Small intestine (tissue), 7 donors: ENCODE data around the gene NINJ2. TPM values are rescaled to one million over a fixed set of nuclear protein-coding genes. Genes with fewer than 3 reads are reported as not detected.
A peak's percentile ranks its signal among the peaks of the same experiment; 100 is the strongest.
"Not testable (repeated sequence)": the region's sequence is repeated elsewhere in the genome, so short reads cannot be mapped to it uniquely, and the experiment has no call there.

Experiments used
- DNase-seq, 2 donors: peaks; one replicate each; pipeline versions ENCODE4 v3.0.0 to v3.0.0-alpha.2; 2013
- FAIRE-seq: peaks from 2 replicates; lab custom pipeline; 2012; peaks lifted over from hg19 to GRCh38; lab: Jason Lieb, UNC
- H3K27ac ChIP-seq, 3 donors: one replicate each; pipeline ENCODE4 v1.5.1; 2013; ENCODE audit warnings: low read length in 2 of 3, mild to moderate bottlenecking in 2 of 3, control low read depth in 1 of 3, inconsistent platforms in 1 of 3, low read depth in 1 of 3, moderate library complexity in 1 of 3
- H3K27me3 ChIP-seq, 3 donors: one replicate each; pipeline ENCODE4 v1.6.1; 2013; ENCODE audit warnings: low read length in 3 of 3, inconsistent platforms in 1 of 3; ENCODE audit not compliant: control insufficient read depth in 3 of 3, insufficient read depth in 3 of 3
- H3K36me3 ChIP-seq, 3 donors: one replicate each; pipeline ENCODE4 v1.6.1; 2013; ENCODE audit warnings: low read length in 3 of 3, inconsistent platforms in 1 of 3, low read depth in 1 of 3, mild to moderate bottlenecking in 1 of 3, moderate library complexity in 1 of 3; ENCODE audit not compliant: control insufficient read depth in 3 of 3, insufficient read depth in 2 of 3
- H3K4me1 ChIP-seq, 3 donors: one replicate each; pipeline ENCODE4 v1.6.1; 2013; ENCODE audit warnings: low read length in 2 of 3, inconsistent platforms in 1 of 3, low read depth in 1 of 3, mild to moderate bottlenecking in 1 of 3, moderate library complexity in 1 of 3; ENCODE audit not compliant: control insufficient read depth in 3 of 3, insufficient read depth in 2 of 3
- H3K4me3 ChIP-seq, 3 donors: one replicate each; pipeline ENCODE4 v1.5.1; 2013; ENCODE audit warnings: low read length in 3 of 3, control low read depth in 1 of 3, inconsistent platforms in 1 of 3, low read depth in 1 of 3, mild to moderate bottlenecking in 1 of 3, moderate library complexity in 1 of 3
- H3K9me3 ChIP-seq, 2 donors: one replicate each; pipeline ENCODE4 v1.6.1; 2013; ENCODE audit warnings: low read depth in 1 of 2, low read length in 1 of 2; ENCODE audit not compliant: control insufficient read depth in 2 of 2, insufficient read depth in 1 of 2
- WGBS, 3 donors: extraction: QIAGEN DNeasy Blood & Tissue Kit; methylation state at CpG; one replicate each; pipeline ENCODE4 v1.1.7; 2013; 5-methylcytosine and 5-hydroxymethylcytosine counted together
- polyA plus RNA-seq, 4 donors: library from polyadenylated mRNA; stranded (reverse) in 3 of 4; unstranded in 1 of 4; fragments of 200-250 nt in 3 of 4; fragments of 120-200 nt in 1 of 4; gene quantifications; one replicate each; pipeline versions ENCODE4 v1.2.1 to v1.2.3, GENCODE V29; 2013
- donor health status: healthy with polysubstance abuse.
- donor health status: control.
- donor health status: control.
- donor health status: Bipolar disorder and iron deficiency.
- donor health status: healthy.

The NINJ2 gene
- polyA plus RNA-seq, 4 donors = 0.67 to 8.1 (median 3.8) TPM

- Histone ChIP-seq H3K4me1 (peaks cover 0 to 16% (median 0%) of the 10 kb centered on the region in 3 donors), H3K9me3 (peaks cover 0 to under 1% of the 10 kb centered on the region in 2 donors), H3K36me3 (no peaks in the 10 kb centered on the region), H3K27ac (no peak overlapping the region), H3K27me3 (no peaks in the 10 kb centered on the region), H3K4me3 (no peak overlapping the region)
- WGBS, 3 donors = 80 to 86% (median 81%) methylated on average over 9 of the region's 9 CpGs
- no peak for DNase-seq
- no peak for FAIRE-seq
Measured at GRCh38 chr12:579420-580110, 83.7 kb downstream of the NINJ2 start.

- no peak for FAIRE-seq
- no peak for DNase-seq
- no peaks in the 10 kb centered on the region for H3K36me3 ChIP-seq
- 62 to 69% (median 63%) methylated on average over 7 of the region's 7 CpGs for WGBS, 3 donors
- H3K27me3 ChIP-seq = no peaks in the 10 kb centered on the region
- peaks cover 0 to 16% (median 0%) of the 10 kb centered on the region in 3 donors for H3K4me1 ChIP-seq
- H3K4me3 ChIP-seq = no peak overlapping the region
- no peak overlapping the region for H3K27ac ChIP-seq
- peaks cover 0 to 5% of the 10 kb centered on the region in 2 donors for H3K9me3 ChIP-seq
Measured at GRCh38 chr12:578748-579419, 84.4 kb downstream of the NINJ2 start.

DNA sequence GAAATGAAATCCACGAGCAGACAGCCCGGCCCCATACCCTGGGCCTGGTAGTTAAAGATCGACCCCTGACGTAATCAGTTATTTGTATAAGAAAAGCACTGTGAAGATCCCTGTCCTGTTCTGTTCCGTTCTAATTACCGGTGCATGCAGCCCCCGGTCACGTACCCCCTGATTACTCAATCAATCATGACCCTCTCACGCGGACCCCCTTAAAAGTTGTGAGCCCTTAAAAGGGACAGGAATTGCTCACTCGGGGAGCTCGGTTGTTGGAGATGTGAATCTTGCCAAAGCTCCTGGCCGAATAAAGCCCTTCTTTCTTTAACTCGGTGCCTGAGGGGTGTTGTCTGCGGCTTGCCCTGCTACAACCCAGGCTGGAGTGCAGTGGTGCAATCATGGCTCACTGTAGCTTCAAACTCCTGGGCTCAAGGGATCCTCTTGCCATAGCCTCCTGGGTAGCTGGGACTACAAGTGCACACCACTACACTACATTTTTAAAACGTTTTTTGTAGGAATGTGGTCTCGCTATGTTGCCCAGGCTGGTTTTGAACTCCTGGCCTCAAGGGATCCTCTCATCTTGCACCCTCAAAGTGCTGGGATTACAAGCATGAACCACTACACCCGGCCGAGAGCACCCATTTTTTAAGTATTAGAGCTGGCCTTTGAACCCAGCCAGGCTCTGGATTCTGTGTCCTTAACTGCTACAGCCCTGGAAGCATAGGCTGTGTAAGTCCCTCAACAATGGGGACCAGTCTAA, 85.1 kb downstream of the NINJ2 start:
- 80 to 86% (median 84%) methylated on average over 19 of the region's 19 CpGs for WGBS, 3 donors
- not testable (repeated sequence) for H3K27me3 ChIP-seq, H3K27ac ChIP-seq, H3K36me3 ChIP-seq, H3K4me3 ChIP-seq, DNase-seq, FAIRE-seq, H3K9me3 ChIP-seq
- H3K4me1 ChIP-seq = peaks cover 0 to 12% (median 0%) of the 10 kb centered on the region in 3 donors

DNA sequence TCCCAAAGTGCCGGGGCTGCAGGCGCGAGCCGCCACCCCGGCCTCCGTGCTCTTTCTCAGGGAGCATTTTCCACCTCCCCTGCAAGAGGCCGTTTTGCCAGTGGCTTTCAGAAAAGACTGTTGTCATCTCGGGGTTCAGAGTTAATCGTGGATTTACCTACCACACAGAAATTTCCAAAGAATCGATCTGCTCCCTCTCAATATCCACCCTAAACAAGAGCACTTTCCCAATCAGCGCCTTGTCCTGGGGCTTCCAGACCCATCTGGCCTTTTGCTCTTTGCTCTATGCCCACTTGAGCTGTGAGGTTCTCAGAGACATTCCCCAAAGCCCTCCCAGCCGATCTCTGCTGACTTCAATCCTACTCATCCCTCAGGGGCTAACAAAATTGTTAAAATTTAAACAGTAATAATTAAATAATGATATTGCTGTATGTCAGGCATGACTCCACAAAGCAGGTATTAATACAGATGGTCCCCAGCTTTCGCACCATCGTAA, 86.6 kb downstream of the NINJ2 start:
- WGBS, 3 donors = 87 to 92% (median 91%) methylated on average over 14 of the region's 14 CpGs
- peaks cover 0 to 9% (median 0%) of the 10 kb centered on the region in 3 donors for H3K4me1 ChIP-seq
- DNase-seq (no peak), FAIRE-seq (no peak)
- peak overlapping the region in 1 of 3 donors; percentile 9 for H3K4me3 ChIP-seq
- H3K9me3 ChIP-seq = peaks cover 0 to 5% of the 10 kb centered on the region in 2 donors
- no peaks in the 10 kb centered on the region for H3K36me3 ChIP-seq
- no peaks in the 10 kb centered on the region for H3K27me3 ChIP-seq
- no peak overlapping the region for H3K27ac ChIP-seq

DNA sequence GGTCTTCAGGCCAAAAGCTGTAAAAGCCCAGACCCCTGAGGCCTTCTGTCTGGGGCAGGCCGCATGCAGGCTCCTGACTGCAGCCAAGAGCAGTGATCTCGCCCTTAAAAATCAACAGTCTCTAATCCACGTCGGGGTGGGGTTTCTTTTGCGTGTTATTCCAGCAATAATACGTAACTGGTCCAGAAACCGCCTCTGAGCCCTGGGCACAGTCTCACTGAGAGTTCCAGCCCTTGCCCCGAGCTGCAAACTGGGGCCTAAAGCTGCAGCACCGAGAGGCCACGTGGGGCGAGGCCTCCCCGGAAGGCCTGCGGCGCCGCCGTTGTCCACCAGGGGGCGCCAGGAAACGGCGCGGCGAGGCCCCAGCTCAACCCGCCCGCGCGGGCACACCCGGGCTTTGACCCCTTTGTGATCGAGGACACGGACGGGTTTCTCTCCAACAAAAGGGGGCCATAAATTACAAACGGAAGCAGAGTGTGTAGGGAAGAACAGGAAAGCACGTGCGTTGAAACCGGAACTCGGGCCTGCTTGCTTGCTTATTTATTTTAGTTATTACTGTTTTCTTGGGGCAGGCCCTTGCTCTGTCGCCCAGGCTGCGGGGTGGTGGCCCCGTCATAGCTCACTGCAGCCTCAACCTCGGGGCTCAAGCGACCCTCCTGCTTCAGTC, 87.2 kb downstream of the NINJ2 start:
- Histone ChIP-seq H3K4me1 (peaks cover 0 to 14% (median 0%) of the 10 kb centered on the region in 3 donors), H3K4me3 (peak overlapping the region in 1 of 3 donors; percentile 9), H3K36me3 (no peaks in the 10 kb centered on the region), H3K27me3 (no peaks in the 10 kb centered on the region), H3K9me3 (peaks cover 0 to 5% of the 10 kb centered on the region in 2 donors), H3K27ac (peak overlapping the region in 1 of 3 donors; percentile 38)
- WGBS, 3 donors = 7% methylated on average over 38 to 39 of the region's 39 CpGs
- DNase-seq = peak; percentile 72 to 92
- FAIRE-seq = no peak

DNA sequence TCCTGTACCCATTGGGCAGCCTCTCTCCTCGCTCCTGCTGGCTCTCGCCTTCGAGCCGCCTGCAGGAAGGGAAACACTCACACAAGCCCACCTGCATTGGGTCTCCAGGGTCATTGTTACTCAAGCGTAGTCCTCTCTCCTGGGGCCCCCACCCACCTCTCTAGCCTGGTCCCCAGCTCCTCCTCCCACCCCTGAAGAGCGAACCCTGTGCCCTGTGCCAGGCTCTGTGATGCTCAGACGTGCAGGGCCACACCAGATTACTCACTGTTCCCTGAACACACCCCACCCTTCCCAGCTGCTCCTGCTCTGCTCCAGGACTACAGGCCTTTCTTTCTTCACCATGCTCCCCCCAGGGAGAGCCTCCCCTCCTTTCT, 88.1 kb downstream of the NINJ2 start:
- no peak for FAIRE-seq
- peaks cover 0 to 18% (median 0%) of the 10 kb centered on the region in 3 donors for H3K4me1 ChIP-seq
- H3K27me3 ChIP-seq = no peaks in the 10 kb centered on the region
- no peak overlapping the region for H3K27ac ChIP-seq
- H3K9me3 ChIP-seq = peaks cover 0 to 5% of the 10 kb centered on the region in 2 donors
- no peak overlapping the region for H3K4me3 ChIP-seq
- WGBS, 3 donors = 91 to 99% (median 93%) methylated on average over 7 of the region's 7 CpGs
- no peaks in the 10 kb centered on the region for H3K36me3 ChIP-seq
- DNase-seq = no peak

- H3K9me3 ChIP-seq = peaks cover 0 to 5% of the 10 kb centered on the region in 2 donors
- DNase-seq = no peak
- peaks cover 0 to 23% (median 0%) of the 10 kb centered on the region in 3 donors for H3K4me1 ChIP-seq
- no peak overlapping the region for H3K4me3 ChIP-seq
- no peaks in the 10 kb centered on the region for H3K27me3 ChIP-seq
- no peaks in the 10 kb centered on the region for H3K36me3 ChIP-seq
- 74 to 97% (median 90%) methylated on average over 3 of the region's 3 CpGs for whole genome bisulfite sequencing, 3 donors
- H3K27ac ChIP-seq = no peak overlapping the region
- no peak for FAIRE-seq
Measured at GRCh38 chr12:574475-575128, 88.6 kb downstream of the NINJ2 start.
